Panc1 (cell line): ENCODE measurements around the gene BAHCC1. TPM values are rescaled to one million over a fixed set of nuclear protein-coding genes. Genes with fewer than 3 reads are reported as not detected.
A peak's percentile ranks its signal among the peaks of the same experiment; 100 is the strongest.

Source experiments
- ATAC-seq: fragments of 200-7000 bp; cut with Tn5 transposase; 2 replicates; pipeline ENCODE4 v1.9.1; 2020; ENCODE audit warnings: mild to moderate bottlenecking, moderate library complexity
- BruUV-seq: library from RNA; stranded (reverse); fragments of 400-500 nt; replicated peaks from 2 replicates; lab custom pipeline; 2021; lab: Mats Ljungman, UMichigan
- CTCF ChIA-PET: fragments of 300-600 bp; sonication (Branson Sonifier 250); formaldehyde crosslinking; loops from one replicate; lab custom pipeline; 2022; ENCODE audit warnings: antibody characterized with exemption; lab: Charles Lee
- POLR2A ChIA-PET: fragments of 300-600 bp; sonication (Branson Sonifier 250); formaldehyde crosslinking; loops from one replicate; lab custom pipeline; 2022; ENCODE audit warnings: antibody characterized with exemption; lab: Charles Lee
- DNase-seq: peaks from one replicate; pipeline ENCODE4 v3.0.0-alpha.2; 2010; ENCODE audit warnings: low read depth, low spot score
- H3K27ac ChIP-seq: 2 replicates; pipeline ENCODE4 v1.5.1; 2011; ENCODE audit warnings: mild to moderate bottlenecking, low read length, inconsistent platforms
- H3K27me3 ChIP-seq: fragments of 200-500 bp; sonication (Bioruptor generic); 2 replicates; pipeline ENCODE4 v1.6.0; 2014; ENCODE audit warnings: low read length, inconsistent platforms; ENCODE audit not compliant: control insufficient read depth, insufficient read depth
- H3K36me3 ChIP-seq: fragments of 200-500 bp; sonication (Bioruptor generic); 2 replicates; pipeline ENCODE4 v1.5.1; 2014; ENCODE audit warnings: inconsistent platforms, mild to moderate bottlenecking, low read length, moderate library complexity; ENCODE audit not compliant: control insufficient read depth, insufficient read depth
- H3K4me1 ChIP-seq: 2 replicates; pipeline ENCODE4 v1.5.1; 2011; ENCODE audit warnings: inconsistent platforms, mild to moderate bottlenecking, low read length, moderate library complexity; ENCODE audit not compliant: control insufficient read depth, insufficient read depth
- H3K4me3 ChIP-seq, 2 experiments: 2 replicates each; pipeline ENCODE4 v1.5.1; 2011 to 2012; ENCODE audit warnings: low read depth in 2 of 2, low read length in 2 of 2, mild to moderate bottlenecking in 2 of 2, inconsistent platforms in 1 of 2, moderate library complexity in 1 of 2
- H3K9me3 ChIP-seq: fragments of 200-500 bp; sonication (Bioruptor generic); 2 replicates; pipeline ENCODE4 v1.5.1; 2014; ENCODE audit warnings: low read depth, mild to moderate bottlenecking, inconsistent platforms, low read length, moderate library complexity; ENCODE audit not compliant: control insufficient read depth, insufficient read depth
- POLR2AphosphoS5 ChIP-seq: IDR thresholded peaks from 2 replicates; pipeline ENCODE4 v1.6.1; 2012; ENCODE audit warnings: mild to moderate bottlenecking, low read depth, low read length, moderate library complexity
- SIN3A ChIP-seq: IDR thresholded peaks from 2 replicates; pipeline ENCODE4 v1.6.1; 2012; ENCODE audit warnings: low read depth, mild to moderate bottlenecking, low read length, moderate library complexity, borderline replicate concordance; ENCODE audit not compliant: insufficient read depth
- TCF7L2 ChIP-seq: IDR thresholded peaks from 2 replicates; pipeline ENCODE4 v1.6.1; 2011; ENCODE audit warnings: mild to moderate bottlenecking, low read depth, low read length, inconsistent platforms
- in situ Hi-C: cut with HindIII; loops from 2 replicates; pipeline ENCODE4 v1.10.0; 2016; ENCODE audit warnings: low sequenced_read_pairs, low pct_unique_long_range_greater_than_20kb
- intact Hi-C: fragments of 100-400 bp; cut with micrococcal nuclease; formaldehyde crosslinking; loops from one replicate; pipeline ENCODE4 v1.10.0; 2022; ENCODE audit not compliant: unreplicated experiment
- total RNA-seq: library from RNA; stranded (reverse); gene quantifications from one replicate; pipeline ENCODE4 v1.2.1, GENCODE V29; 2021; ENCODE audit not compliant: unreplicated experiment
- TF ChIP-seq, protein P1 (sequence below): fragments of 450-650 bp; IDR thresholded peaks from 2 replicates; pipeline ENCODE4 v1.5.1; 2017; ENCODE audit warnings: mild to moderate bottlenecking
- TF ChIP-seq, protein P2 (sequence below), 2 experiments: IDR thresholded peaks; 2 replicates each; pipeline ENCODE4 v1.6.1; 2011 to 2012; ENCODE audit warnings: low read depth in 2 of 2, control low read depth in 1 of 2, low read length in 1 of 2, mild to moderate bottlenecking in 1 of 2, moderate library complexity in 1 of 2; ENCODE audit not compliant: insufficient read depth in 1 of 2

Gene BAHCC1
- total RNA-seq, 1 experiment from 2014 or later: 77.4 TPM

DNA sequence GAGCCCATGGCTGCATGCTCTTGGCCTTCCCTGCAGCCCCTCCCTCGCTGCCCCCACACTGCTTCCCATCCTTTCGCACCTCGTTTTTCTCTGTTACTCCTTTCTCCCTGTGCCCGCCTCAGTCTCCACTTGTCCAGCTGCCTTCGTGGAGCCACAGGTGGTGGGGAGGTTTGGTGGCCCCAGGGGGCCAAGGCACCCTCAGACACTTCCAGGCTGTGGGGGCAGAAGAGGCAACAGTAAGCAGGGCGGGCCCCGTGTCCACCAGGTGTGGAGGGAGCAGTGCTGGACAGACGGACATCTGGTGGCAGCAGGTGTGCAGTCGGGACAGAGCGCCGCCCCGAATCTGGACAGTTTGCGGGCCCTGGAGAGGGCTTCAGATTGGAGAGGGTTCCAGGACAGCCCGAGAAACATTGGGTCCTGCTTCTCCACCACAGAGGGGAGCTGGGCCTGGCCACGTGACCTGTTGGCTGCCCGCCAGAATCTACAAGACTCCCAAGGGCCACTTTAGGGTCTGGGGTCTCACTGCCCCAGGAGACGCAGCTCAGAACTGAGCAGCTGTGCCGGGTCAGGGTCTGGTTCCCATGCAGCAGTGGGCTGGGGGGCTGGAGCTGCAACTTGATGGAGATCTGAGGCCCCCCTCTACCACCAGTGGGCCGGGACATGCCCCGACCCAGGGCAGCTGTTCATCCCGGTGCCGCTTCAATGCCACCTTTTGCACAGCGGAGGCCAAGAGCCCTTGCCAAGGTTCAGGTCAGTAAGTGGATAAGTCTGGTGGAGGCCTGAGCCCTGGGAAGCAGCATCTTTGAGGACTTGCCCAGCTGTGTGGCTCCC, 22.8 kb downstream of the BAHCC1 start:
- Histone ChIP-seq H3K4me3 (no peak overlapping the region), H3K4me1 (peaks cover 80% of the 10 kb centered on the region), H3K27me3 (no peaks in the 10 kb centered on the region), H3K27ac (peak overlapping the region; percentile 87), H3K36me3 (no peaks in the 10 kb centered on the region), H3K9me3 (no peaks in the 10 kb centered on the region)
- ATAC-seq (no peak), DNase-seq (no peak)
- ChIA-PET POLR2A (no interaction called here), CTCF (interaction anchor here (0.6 to 1.4 kb wide), 3 partner anchors 10 to 67 kb away, joined by 3 to 4 read pairs (median 3); no protein-coding TSS in a partner anchor)
- intact Hi-C loops: no loop called here
- in situ Hi-C loops: no loop called here
- TF ChIP-seq, protein P1, sequence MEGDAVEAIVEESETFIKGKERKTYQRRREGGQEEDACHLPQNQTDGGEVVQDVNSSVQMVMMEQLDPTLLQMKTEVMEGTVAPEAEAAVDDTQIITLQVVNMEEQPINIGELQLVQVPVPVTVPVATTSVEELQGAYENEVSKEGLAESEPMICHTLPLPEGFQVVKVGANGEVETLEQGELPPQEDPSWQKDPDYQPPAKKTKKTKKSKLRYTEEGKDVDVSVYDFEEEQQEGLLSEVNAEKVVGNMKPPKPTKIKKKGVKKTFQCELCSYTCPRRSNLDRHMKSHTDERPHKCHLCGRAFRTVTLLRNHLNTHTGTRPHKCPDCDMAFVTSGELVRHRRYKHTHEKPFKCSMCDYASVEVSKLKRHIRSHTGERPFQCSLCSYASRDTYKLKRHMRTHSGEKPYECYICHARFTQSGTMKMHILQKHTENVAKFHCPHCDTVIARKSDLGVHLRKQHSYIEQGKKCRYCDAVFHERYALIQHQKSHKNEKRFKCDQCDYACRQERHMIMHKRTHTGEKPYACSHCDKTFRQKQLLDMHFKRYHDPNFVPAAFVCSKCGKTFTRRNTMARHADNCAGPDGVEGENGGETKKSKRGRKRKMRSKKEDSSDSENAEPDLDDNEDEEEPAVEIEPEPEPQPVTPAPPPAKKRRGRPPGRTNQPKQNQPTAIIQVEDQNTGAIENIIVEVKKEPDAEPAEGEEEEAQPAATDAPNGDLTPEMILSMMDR: no peak
- no TSS peak for BruUV-seq

DNA sequence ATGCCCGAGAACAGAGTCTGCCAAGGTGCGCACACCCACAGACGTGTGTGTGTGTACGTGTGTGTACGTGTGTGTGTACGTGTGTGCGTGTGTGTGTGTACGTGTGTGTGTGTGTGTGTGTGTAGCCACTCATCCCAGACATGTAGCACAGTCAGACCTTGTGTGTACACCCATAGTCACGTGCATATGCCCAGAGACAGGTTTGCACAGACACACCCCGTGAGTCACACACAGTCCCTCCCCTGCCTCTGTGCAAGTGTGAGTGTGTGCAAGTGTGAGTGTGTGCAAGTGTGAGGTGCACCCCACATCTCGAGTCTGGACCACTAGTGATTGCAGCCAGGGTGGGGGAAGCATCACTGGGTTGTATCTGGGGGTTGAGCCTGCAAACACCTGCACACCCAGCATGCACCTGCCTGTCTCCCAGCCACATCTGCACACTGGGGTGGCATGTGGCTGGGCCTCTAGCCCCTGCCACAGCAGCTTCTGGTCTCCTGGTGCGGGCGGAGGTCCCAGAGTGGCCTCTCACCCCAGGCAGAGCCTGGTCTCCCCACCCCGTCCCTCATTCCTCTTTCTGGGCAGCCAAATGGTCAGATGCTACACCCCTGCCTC, 23.6 kb downstream of the BAHCC1 start:
- H3K27ac ChIP-seq: peak overlapping the region; percentile 87
- in situ Hi-C loops: no loop called here

More for the DNA sequence above, 23.6 kb downstream of the BAHCC1 start:
- no peak for TF ChIP-seq TCF7L2
- TF ChIP-seq SIN3A: no peak
- TF ChIP-seq POLR2AphosphoS5: no peak; the same call in 1 of the 2 replicates
- TF ChIP-seq, protein P2, sequence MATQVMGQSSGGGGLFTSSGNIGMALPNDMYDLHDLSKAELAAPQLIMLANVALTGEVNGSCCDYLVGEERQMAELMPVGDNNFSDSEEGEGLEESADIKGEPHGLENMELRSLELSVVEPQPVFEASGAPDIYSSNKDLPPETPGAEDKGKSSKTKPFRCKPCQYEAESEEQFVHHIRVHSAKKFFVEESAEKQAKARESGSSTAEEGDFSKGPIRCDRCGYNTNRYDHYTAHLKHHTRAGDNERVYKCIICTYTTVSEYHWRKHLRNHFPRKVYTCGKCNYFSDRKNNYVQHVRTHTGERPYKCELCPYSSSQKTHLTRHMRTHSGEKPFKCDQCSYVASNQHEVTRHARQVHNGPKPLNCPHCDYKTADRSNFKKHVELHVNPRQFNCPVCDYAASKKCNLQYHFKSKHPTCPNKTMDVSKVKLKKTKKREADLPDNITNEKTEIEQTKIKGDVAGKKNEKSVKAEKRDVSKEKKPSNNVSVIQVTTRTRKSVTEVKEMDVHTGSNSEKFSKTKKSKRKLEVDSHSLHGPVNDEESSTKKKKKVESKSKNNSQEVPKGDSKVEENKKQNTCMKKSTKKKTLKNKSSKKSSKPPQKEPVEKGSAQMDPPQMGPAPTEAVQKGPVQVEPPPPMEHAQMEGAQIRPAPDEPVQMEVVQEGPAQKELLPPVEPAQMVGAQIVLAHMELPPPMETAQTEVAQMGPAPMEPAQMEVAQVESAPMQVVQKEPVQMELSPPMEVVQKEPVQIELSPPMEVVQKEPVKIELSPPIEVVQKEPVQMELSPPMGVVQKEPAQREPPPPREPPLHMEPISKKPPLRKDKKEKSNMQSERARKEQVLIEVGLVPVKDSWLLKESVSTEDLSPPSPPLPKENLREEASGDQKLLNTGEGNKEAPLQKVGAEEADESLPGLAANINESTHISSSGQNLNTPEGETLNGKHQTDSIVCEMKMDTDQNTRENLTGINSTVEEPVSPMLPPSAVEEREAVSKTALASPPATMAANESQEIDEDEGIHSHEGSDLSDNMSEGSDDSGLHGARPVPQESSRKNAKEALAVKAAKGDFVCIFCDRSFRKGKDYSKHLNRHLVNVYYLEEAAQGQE (IDR thresholded peaks at IDR 0.05; ENCODE audit: insufficient read depth in 1 of 2, low read depth in 2 of 2, low read length in 1 of 2): no peak
- TF ChIP-seq, protein P1: no peak
- peak; percentile 2 for ATAC-seq
- ChIA-PET CTCF (interaction anchor here (0.6 to 1.4 kb wide), 3 partner anchors 23 to 66 kb away, joined by 3 to 8 read pairs (median 4); no protein-coding TSS in a partner anchor), POLR2A (interaction anchor here (0.6 kb wide), 1 partner anchor 304 kb away, joined by 7 read pairs; no protein-coding TSS in a partner anchor)
- no peak overlapping the region for H3K4me3 ChIP-seq
- H3K36me3 ChIP-seq: no peaks in the 10 kb centered on the region
- BruUV-seq: no TSS peak
- intact Hi-C loops: no loop called here
- no peaks in the 10 kb centered on the region for H3K27me3 ChIP-seq
- DNase-seq: no peak
- no peaks in the 10 kb centered on the region for H3K9me3 ChIP-seq
- H3K4me1 ChIP-seq: peaks cover 84% of the 10 kb centered on the region
